ENCODE data around the gene PTH1R.

PTH1R gene

DNA sequence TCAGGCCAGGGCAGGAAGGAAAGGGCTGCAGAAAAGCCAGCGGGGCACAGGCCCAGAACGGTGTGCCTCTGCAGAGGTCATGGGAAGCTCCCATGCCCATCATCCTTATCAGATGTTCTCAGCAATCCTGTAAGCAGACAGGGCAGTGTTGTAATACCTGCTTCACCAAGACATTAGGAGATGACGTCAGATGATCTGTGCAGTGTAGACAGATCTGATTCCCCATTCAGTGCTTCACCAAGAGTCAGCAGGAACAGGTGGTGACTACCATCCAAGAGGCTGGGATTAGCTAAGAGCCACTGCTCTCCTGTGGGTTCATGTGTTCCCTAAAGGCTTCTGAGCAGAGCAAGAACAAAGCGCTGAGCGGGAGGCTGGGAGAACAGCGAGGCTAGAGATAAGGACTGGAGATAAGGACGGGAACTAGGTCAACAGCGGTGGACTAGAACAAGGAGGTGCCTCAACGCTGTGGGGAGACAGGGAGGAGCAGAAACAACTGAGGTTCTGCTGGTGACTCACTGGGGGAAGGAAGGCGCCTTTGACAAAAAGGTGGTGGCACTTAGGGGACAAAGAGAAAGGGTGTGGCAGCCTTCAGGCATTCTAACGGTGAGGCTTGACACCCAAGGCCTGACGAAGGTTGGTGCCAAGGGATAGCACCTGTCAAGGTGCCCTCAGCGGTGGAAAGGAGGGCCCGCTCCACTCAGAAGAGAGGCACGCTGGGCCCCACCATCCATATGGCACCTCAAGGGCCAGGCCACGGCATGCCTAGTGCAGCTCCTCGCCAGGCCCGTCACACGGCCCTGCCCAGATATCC lies 70.7 kb downstream of the PTH1R start:
- DNase-seq (ENCODE audit: low spot score) = no peak

DNA sequence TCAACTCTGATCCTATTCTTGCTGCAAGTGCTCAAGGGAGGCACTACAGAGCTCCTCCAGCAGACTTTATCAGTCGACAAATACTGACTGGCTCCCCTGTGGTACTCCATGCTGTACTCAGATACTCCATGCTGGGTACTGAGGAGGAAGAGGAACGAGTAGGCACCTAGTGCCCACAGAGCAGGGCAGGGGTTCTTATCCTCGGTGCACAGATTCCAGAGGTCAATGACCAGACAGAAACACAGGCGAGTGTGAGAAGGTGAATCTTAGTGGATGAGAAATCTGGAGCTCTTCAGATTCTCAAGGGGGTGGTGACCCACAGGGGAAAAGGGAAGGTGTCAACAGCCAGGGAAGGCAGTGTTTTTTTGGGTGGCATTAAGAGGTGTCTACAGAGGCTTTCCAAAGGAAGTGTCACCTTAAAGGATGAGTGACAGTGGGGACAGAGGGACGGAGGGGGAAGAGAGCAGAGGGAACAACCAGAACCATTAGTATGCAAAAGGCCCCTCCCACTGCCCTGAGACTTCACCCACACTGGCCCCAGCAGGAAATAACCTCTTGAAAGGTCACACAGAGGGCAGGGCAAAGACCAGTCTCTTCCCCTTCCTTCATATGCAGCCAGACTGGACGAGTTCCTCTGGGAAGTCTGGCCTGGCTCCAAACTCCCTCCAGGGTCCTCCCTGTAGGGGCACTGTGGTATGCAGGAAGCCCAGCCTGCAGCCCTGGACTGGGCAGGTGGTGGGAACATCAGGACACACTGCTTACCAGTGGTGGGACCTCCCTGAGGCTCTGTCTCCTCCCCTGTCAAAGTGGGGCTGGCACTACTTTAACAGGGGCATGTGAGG lies 71.5 kb downstream of the PTH1R start:
- no peak for DNase-seq (ENCODE audit: low spot score)

DNA sequence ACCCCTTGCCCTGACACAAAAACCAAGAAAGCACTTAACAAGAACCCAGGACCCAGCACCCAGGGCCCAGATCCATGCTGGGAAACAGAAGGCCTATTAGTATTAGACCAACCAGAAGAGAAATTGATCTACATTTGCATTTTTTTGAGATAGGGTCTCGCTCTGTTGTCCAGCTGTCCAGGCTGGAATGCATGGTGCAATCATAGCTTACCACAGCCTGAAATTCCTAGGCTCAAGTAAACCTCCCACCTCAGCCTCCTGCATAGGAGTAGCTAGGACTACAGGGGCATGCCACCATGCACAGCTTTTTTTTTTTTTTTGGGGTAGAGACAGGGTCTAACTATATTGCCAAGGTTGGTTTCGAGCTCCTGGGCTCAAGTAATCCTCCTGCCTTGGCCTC lies 72.7 kb downstream of the PTH1R start:
- DNase-seq (ENCODE audit: low spot score) = no peak

DNA sequence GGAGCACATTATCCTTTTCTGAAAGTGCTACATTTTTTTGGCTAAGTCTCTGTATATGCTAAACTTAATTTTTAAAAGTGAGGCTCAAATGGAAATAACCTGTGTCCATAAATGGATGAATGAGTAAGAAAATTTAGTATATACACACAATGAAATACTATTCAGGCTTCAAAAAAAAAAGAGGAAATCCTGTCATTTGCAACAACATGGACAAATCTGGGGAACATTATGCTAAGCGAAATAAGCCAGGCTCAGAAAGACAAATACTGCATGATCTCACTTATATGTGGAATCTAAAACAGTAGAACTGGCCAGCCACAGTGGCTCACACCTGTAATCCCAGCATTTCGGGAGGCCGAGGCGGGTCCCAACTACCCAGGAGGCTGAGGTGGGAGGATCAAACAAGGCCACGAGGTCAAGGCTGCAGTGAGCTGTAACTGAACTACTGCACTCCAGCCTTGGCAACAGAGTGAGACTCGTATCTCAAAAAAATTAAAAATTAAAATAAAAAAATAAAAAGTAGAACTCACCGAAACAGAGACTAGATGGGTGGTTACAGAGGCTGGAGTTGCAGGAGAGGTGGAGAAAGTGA lies 73.2 kb downstream of the PTH1R start:
- DNase-seq (ENCODE audit: low spot score) = no peak

DNA sequence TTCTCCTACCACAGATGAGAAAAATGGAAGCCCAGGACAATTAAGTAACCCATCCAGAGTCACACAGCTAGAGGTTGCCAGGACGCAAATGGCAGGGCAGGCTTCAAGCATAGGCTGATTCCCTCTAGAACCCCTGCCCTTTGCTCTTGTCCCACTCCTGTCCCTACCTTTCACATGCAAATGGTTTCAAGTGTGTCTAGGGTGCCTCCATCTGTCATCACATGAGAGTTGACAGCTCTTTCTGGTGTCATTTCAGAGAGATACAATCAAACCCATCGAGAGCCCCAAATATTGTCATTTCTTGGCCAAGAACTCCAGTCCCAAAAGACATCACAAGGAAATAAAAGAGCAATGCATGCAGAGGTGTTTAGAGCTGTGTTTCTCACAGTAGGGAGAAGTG lies 75.3 kb downstream of the PTH1R start:
- no peak for DNase-seq (ENCODE audit: low spot score)

Measured in D341Med (cell line).